GM18907 (cell line): ENCODE results near the gene AKR1B1.
A peak's percentile ranks its signal among the peaks of the same experiment; 100 is the strongest.

Source experiments
- ATAC-seq: cut with Tn5 transposase; IDR thresholded peaks from one replicate; pipeline ENCODE4 v1.9.1; 2021; ENCODE audit warnings: mild to moderate bottlenecking, moderate library complexity; ENCODE audit not compliant: unreplicated experiment

Gene AKR1B1

DNA sequence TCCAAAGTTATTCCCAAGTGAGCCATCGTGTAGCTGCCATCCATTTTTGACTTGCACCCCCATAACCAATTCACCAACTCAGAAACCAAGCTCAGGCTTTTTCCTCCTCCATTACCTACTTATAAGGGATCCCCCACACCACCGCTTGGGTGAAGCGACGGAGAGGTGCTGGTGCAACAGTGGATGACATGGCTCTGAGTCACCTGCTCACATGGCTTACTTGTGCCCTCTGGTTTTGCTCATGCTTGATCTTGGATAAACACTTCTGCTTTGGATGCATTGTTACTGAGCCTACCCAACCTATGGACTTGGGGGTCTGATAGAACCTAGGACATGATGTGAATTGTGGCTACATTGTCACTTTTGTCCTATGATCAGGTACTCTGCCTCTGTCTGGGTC, 12.0 kb upstream of the AKR1B1 start:
- no peak for ATAC-seq

GRCh38 chr7:134469622-134470021, 10.7 kb upstream of the AKR1B1 start:
- no peak for ATAC-seq

DNA sequence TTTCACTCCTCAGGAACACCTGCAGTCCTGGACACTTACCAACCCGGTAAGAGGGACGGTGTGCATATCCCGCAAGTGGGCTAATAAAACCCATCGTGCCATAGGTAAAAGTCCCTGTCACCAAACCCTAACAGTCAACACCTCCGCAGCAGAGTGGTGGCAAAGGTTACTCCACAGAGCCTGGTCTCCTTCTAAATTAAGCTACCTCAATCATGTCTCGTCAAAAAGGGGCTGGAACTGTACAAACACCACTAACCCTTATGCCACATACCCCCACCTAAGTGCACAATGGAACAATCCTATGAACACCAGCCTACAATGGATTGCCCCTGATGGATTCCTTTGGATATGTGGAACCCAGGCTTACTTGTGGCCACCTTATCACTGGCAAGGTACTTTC, 9.6 kb upstream of the AKR1B1 start:
- no peak for ATAC-seq

GRCh38 chr7:134468054-134468453, 9.2 kb upstream of the AKR1B1 start:
- ATAC-seq = no peak

DNA sequence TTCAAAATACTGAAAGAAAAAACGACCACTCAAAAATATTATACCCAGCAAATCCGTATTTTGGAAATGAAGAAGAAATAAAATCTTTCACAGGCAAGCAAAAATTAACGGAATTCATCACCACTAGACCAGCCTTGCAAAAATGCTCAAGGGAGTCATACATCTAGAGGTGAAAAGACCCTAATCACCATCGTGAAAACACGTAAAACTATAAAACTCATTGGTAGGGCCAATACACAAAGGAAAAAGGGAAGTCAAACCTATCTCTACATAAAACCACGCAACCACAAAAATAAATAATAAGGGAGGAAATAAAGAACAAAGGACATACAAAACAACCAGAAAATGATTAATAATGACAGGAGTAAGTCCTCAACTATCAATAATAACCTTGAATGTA, 6.6 kb upstream of the AKR1B1 start:
- no peak for ATAC-seq

- no peak for ATAC-seq
Measured at GRCh38 chr7:134464496-134464895, 5.6 kb upstream of the AKR1B1 start.

DNA sequence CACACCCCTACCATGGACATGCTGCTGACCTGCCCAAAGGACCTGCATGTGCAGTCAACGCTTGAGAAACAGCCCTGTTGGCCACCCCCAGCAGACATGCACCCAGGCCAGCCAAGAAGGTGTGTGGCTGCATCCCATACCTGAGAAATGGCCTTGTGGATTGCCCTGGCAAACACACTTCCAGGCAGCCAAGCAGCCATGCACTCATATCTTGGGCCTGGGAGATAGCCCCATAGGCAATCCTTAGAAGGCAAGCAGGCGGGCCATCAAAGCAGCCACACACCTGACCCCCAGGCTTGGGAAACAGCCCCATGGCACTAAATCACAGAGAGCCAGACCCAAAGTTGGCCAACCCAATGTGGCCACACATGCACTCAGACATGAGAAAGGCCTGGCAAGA, 4.9 kb upstream of the AKR1B1 start:
- no peak for ATAC-seq

- ATAC-seq = no peak
Measured at GRCh38 chr7:134462337-134462925, 3.5 kb upstream of the AKR1B1 start.

DNA sequence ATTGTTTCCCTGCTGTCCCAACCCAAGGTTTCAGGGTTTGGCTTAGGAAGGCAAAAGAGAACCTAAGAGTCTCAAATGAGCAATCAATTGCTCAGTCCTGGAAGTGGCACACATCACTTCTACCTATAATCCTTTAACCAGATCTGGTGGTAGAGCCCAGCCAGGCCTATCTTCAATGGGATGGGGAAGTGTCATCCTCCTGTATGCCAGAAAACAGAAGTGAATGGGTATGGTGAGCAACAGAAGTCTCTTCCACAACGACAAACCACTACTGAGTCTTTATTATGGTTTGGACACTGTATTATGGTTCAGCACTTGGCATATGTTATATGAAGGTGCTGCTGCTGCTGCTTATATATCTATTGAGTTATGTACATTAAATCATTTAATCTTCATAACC, 3.0 kb upstream of the AKR1B1 start:
- no peak for ATAC-seq

- ATAC-seq = no peak
Measured at GRCh38 chr7:134459981-134460380, 1.1 kb upstream of the AKR1B1 start.

GRCh38 chr7:134458341-134458805, 527 bp downstream of the AKR1B1 start:
- ATAC-seq = peak; percentile 61

- no peak for ATAC-seq
Measured at GRCh38 chr7:134457210-134457609, 1.7 kb downstream of the AKR1B1 start.

- ATAC-seq = no peak
Measured at GRCh38 chr7:134454277-134454676, 4.6 kb downstream of the AKR1B1 start.

DNA sequence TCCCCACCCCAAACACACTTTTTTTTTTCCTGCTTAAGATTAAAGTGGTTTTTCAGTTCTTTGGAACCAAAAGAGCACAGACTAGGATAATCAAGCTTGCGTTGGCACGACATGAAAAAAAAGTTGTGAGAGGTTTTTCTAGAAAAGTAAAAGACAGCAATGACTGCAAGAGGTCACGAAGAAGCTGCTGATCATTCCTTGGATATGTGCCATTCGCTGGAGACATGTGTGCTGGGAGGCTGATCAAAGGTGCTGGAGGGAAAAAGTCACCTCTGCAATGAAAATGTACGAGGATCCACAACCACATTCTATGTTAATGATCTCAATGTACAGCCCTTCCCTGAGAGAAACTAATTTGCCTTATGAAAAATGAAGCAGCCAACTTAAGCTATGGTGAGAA, 5.4 kb downstream of the AKR1B1 start:
- no peak for ATAC-seq

DNA sequence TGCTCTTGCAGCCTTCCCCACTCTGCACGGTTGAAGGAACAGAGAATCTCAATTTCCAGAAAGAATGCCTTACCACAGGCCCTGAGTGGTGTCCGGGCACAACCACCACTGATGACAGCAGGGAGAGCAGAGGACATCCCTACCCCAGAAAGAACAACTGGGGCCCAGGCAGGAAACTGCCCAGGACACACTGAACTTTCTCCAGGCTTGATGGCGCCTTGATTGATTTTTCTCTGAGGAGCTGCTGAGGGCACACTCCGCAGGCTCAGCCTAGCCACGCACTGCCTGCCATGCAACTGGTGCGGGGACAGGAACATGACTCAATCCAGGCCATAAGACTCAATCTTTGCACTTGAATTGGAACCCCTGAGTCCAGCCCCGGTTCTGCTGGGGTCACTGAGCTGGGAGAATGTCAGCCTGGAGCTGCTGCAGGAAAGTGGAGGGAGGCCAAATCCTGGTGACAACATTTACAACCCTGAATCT, 5.9 kb downstream of the AKR1B1 start:
- ATAC-seq = no peak

DNA sequence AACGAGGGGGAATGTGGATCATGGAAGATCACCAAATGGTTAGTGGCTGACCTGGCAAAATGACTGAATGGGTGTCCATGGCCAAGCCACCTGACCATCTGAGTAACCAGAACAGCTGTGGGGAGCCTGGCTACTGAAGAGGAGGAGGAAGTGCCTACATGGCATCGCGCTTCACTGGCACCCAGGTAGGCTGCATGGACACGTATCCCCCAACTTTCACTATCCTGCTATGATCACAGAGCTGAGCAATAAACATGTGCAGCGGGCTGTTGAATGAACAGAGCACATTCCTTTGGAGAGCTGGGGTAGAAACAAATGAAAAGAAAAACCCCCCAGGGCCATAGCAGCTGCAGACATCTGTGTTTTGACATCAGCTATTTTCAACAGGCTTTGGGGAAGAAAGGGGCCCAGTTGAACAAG, 6.5 kb downstream of the AKR1B1 start:
- ATAC-seq = no peak

- ATAC-seq = no peak
Measured at GRCh38 chr7:134451656-134452055, 7.2 kb downstream of the AKR1B1 start.

GRCh38 chr7:134450294-134451000, 8.5 kb downstream of the AKR1B1 start:
- no peak for ATAC-seq

- no peak for ATAC-seq
Measured at GRCh38 chr7:134449680-134450079, 9.2 kb downstream of the AKR1B1 start.

DNA sequence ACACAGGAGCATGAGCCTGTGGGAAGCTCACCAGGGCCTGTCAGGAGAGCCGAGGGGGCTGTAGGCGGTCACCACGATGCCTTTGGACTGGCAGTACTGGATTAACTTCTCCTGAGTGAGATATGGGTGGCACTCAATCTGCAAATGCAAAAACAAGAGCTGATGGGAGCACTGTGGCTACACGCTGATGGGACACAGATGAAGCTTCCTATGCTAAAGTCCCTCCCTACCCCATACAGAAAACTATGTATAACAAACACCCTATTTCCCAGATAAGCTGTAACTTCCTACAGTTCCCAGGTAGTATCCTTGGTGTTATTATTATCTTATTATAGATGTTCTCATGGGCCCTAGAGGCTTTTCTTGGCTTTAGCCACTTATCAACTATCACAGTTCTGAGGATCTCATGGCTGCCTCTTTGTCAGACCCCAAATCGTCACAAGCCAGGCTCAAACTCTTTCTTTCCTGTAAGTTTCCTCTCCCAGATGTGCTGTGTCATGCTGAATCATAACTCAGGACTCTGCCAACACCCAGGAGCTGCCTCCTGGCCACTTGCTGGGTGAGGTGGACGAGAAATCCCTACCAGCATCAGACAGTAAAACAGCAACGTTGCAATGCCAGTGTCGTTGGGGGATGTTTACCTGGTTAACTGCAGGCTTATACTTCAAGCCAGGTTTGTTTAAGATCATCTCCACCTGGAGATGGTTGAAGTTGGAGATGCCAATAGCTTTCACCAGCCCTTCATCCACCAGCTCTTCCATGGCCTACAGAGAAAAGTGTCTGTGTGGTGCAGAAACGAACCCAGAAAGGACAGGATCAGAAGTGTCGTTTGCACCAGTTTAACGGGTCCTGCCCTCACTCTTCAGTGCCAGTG, 10.3 kb downstream of the AKR1B1 start:
- no peak for ATAC-seq

DNA sequence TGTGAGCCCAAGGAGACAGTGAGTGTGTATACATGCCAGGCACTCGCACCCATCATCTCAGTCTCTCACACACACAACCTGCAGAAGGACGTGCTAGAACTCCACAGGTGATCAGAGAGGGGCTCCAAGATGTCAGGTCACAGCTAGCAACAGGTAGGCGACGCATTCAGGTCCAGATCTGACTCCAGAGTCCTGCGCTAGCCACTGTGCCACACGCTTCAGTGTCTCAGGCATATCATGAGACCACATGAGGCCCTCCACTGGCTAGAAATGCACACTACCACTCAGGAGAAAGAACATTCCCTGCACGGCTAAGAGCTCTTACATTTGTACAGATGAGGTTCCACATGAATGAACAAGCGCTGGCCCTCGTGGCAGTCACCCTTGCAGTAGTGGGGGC, 11.5 kb downstream of the AKR1B1 start:
- ATAC-seq = no peak

- ATAC-seq = no peak
Measured at GRCh38 chr7:134446923-134447322, 12.0 kb downstream of the AKR1B1 start.
